ENCODE results near the gene RPL37. TPM values are rescaled to one million over a fixed set of nuclear protein-coding genes. Genes with fewer than 3 reads are reported as not detected.

The RPL37 gene
- total RNA-seq, 6 experiments from 2014 or later, result 36.5 to 472 (median 400) TPM

- intact Hi-C loops (cut with DNase I), result no loop called here
- H3K36me3 ChIP-seq, result peaks cover 0 to 22% (median 10%) of the 10 kb centered on the region in 4 donors
- no peak overlapping the region for H3K27ac ChIP-seq
- ATAC-seq, result peak in 2 of 4 donors; percentile 30 to 50
- no peak overlapping the region for H3K4me3 ChIP-seq
- no peaks in the 10 kb centered on the region for H3K27me3 ChIP-seq
- no peak for TF ChIP-seq POLR2A (IDR thresholded peaks at IDR 0.05)
- TF ChIP-seq, protein P1, sequence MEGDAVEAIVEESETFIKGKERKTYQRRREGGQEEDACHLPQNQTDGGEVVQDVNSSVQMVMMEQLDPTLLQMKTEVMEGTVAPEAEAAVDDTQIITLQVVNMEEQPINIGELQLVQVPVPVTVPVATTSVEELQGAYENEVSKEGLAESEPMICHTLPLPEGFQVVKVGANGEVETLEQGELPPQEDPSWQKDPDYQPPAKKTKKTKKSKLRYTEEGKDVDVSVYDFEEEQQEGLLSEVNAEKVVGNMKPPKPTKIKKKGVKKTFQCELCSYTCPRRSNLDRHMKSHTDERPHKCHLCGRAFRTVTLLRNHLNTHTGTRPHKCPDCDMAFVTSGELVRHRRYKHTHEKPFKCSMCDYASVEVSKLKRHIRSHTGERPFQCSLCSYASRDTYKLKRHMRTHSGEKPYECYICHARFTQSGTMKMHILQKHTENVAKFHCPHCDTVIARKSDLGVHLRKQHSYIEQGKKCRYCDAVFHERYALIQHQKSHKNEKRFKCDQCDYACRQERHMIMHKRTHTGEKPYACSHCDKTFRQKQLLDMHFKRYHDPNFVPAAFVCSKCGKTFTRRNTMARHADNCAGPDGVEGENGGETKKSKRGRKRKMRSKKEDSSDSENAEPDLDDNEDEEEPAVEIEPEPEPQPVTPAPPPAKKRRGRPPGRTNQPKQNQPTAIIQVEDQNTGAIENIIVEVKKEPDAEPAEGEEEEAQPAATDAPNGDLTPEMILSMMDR (IDR thresholded peaks at IDR 0.05), result no peak
- no peaks in the 10 kb centered on the region for H3K4me1 ChIP-seq
- 57% methylated on average over 1 of the region's 1 CpG for WGBS (ENCODE audit: insufficient coverage, low coverage, low lambda C conversion rate, missing lambda C conversion rate)
- H3K9me3 ChIP-seq, result no peaks in the 10 kb centered on the region
- no peak for DNase-seq
Measured at GRCh38 chr5:40823459-40823858, 11.6 kb downstream of the RPL37 start.

GRCh38 chr5:40813698-40814281 is 21.2 kb downstream of the RPL37 start:
- Histone ChIP-seq H3K27me3 (no peaks in the 10 kb centered on the region), H3K4me1 (no peaks in the 10 kb centered on the region), H3K36me3 (no peaks in the 10 kb centered on the region), H3K9me3 (no peaks in the 10 kb centered on the region), H3K4me3 (no peak overlapping the region), H3K27ac (no peak overlapping the region)
- no peak for ATAC-seq
- DNase-seq, result no peak
- WGBS (ENCODE audit: insufficient coverage, low coverage, low lambda C conversion rate, missing lambda C conversion rate), result 100% methylated on average over 1 of the region's 2 CpGs
- intact Hi-C loops (cut with DNase I), result no loop called here
- TF ChIP-seq POLR2A (IDR thresholded peaks at IDR 0.05), result no peak
- TF ChIP-seq, protein P1 (IDR thresholded peaks at IDR 0.05), result no peak

- 27% methylated on average over 1 of the region's 1 CpG for WGBS (ENCODE audit: insufficient coverage, low coverage, low lambda C conversion rate, missing lambda C conversion rate)
- no peak for DNase-seq
- Histone ChIP-seq H3K4me1 (no peaks in the 10 kb centered on the region), H3K4me3 (no peak overlapping the region), H3K36me3 (no peaks in the 10 kb centered on the region), H3K27me3 (no peaks in the 10 kb centered on the region), H3K27ac (no peak overlapping the region), H3K9me3 (no peaks in the 10 kb centered on the region)
- intact Hi-C loops (cut with DNase I), result no loop called here
- TF ChIP-seq POLR2A (IDR thresholded peaks at IDR 0.05), result no peak
- TF ChIP-seq, protein P1 (IDR thresholded peaks at IDR 0.05), result no peak
- no peak for ATAC-seq
Measured at GRCh38 chr5:40812125-40812524, 22.9 kb downstream of the RPL37 start.

- DNase-seq (no peak), ATAC-seq (no peak)
- Histone ChIP-seq H3K27ac (no peak overlapping the region), H3K4me1 (no peaks in the 10 kb centered on the region), H3K27me3 (no peaks in the 10 kb centered on the region), H3K9me3 (no peaks in the 10 kb centered on the region), H3K36me3 (no peaks in the 10 kb centered on the region), H3K4me3 (no peak overlapping the region)
- intact Hi-C loops (cut with DNase I), result no loop called here
- WGBS (ENCODE audit: insufficient coverage, low coverage, low lambda C conversion rate, missing lambda C conversion rate), result 86% methylated on average over 8 of the region's 8 CpGs
- TF ChIP-seq, protein P1 (IDR thresholded peaks at IDR 0.05), result no peak
- TF ChIP-seq POLR2A (IDR thresholded peaks at IDR 0.05), result no peak
Measured at GRCh38 chr5:40801771-40802562, 33.1 kb downstream of the RPL37 start.

All from right lobe of liver (tissue), 6 donors.